Left lung (tissue), 10 donors: ENCODE measurements around the gene SPOCK1. TPM values are rescaled to one million over a fixed set of nuclear protein-coding genes. Genes with fewer than 3 reads are reported as not detected.

Experiments
- ATAC-seq: fragments of 200-7000 bp; cut with Tn5 transposase; one replicate; pipeline ENCODE4 v1.9.1; 2020; ENCODE audit warnings: moderate library complexity
- DNase-seq, 4 donors: peaks; one replicate each; pipeline ENCODE4 v3.0.0-alpha.2; 2013 to 2020
- H3K27ac ChIP-seq, 2 donors: fragments of 200-600 bp; sonication (generic) in 1 of 2; one replicate each; pipeline versions ENCODE4 v1.5.0 to v1.8.0; 2020 to 2021
- H3K27me3 ChIP-seq, 2 donors: fragments of 200-600 bp; sonication (generic) in 1 of 2; one replicate each; pipeline versions ENCODE4 v1.5.0 to v1.8.0; 2020 to 2021
- H3K36me3 ChIP-seq, 2 donors: fragments of 200-600 bp; sonication (generic) in 1 of 2; one replicate each; pipeline versions ENCODE4 v1.5.0 to v1.8.0; 2020 to 2021
- H3K4me1 ChIP-seq, 2 donors: fragments of 200-600 bp; one replicate each; pipeline ENCODE4 v1.8.0; 2021
- H3K4me3 ChIP-seq, 2 donors: fragments of 200-600 bp; sonication (generic) in 1 of 2; one replicate each; pipeline versions ENCODE4 v1.5.0 to v1.8.0; 2020 to 2021; ENCODE audit warnings: mild to moderate bottlenecking in 1 of 2
- H3K9me3 ChIP-seq, 2 donors: fragments of 200-600 bp; sonication (generic) in 1 of 2; one replicate each; pipeline versions ENCODE4 v1.5.0 to v1.8.0; 2020 to 2021
- CTCF ChIP-seq, 2 donors: fragments of 200-600 bp; sonication (generic) in 1 of 2; IDR thresholded peaks; one replicate each; pipeline versions ENCODE4 v1.5.0 to v1.8.0; 2021; ENCODE audit warnings: antibody characterized with exemption in 2 of 2
- intact Hi-C, 2 donors: fragments of 100-400 bp; cut with DNase I; formaldehyde crosslinking; loops; one replicate each; pipeline versions ENCODE4 v1.11.2 to v1.14.2; 2022
- polyA plus RNA-seq, 6 donors: library from polyadenylated mRNA; unstranded; fragments of 120-200 nt; gene quantifications; one replicate each; pipeline ENCODE4 v1.2.1, GENCODE V29; 2013; ENCODE audit not compliant: insufficient read length in 6 of 6
- total RNA-seq, 2 donors: library from RNA; stranded (reverse); fragmentation: NEBNext Ultra II Directional; extraction: Animal tissue kit (Norgen Biotek cat#: 25700); gene quantifications; one replicate each; pipeline ENCODE4 v1.2.1, GENCODE V29; 2021
- donor health status: DM: no; HTN: yes; CAD: no.
- donor health status: DM: no; HTN: no; CAD: no.

The SPOCK1 gene
- total and polyA plus RNA-seq, 8 donors: 0.43 to 7.6 (median 0.73) TPM

- Histone ChIP-seq H3K9me3 (no peaks in the 10 kb centered on the region), H3K36me3 (no peaks in the 10 kb centered on the region), H3K27me3 (peaks cover 2 to 8% of the 10 kb centered on the region in 2 donors), H3K27ac (no peak overlapping the region), H3K4me1 (no peaks in the 10 kb centered on the region), H3K4me3 (no peak overlapping the region)
- intact Hi-C loops: no loop called here
- DNase-seq: no peak
- no peak for TF ChIP-seq CTCF (IDR thresholded peaks at IDR 0.05)
- no peak for ATAC-seq
Measured at GRCh38 chr5:137365126-137365865, 133.8 kb downstream of the SPOCK1 start.

GRCh38 chr5:137361280-137361679 is 137.8 kb downstream of the SPOCK1 start:
- no peaks in the 10 kb centered on the region for H3K36me3 ChIP-seq
- H3K9me3 ChIP-seq: no peaks in the 10 kb centered on the region
- intact Hi-C loops: no loop called here
- H3K27me3 ChIP-seq: peaks cover 2 to 17% of the 10 kb centered on the region in 2 donors
- no peak overlapping the region for H3K27ac ChIP-seq
- no peak for ATAC-seq
- no peak for DNase-seq
- no peaks in the 10 kb centered on the region for H3K4me1 ChIP-seq
- no peak overlapping the region for H3K4me3 ChIP-seq
- TF ChIP-seq CTCF (IDR thresholded peaks at IDR 0.05): no peak

- H3K36me3 ChIP-seq: no peaks in the 10 kb centered on the region
- H3K4me3 ChIP-seq: no peak overlapping the region
- intact Hi-C loops: no loop called here
- H3K27me3 ChIP-seq: peaks cover 2 to 22% of the 10 kb centered on the region in 2 donors
- no peak for TF ChIP-seq CTCF (IDR thresholded peaks at IDR 0.05)
- no peaks in the 10 kb centered on the region for H3K9me3 ChIP-seq
- DNase-seq (no peak), ATAC-seq (no peak)
- no peak overlapping the region for H3K27ac ChIP-seq
- H3K4me1 ChIP-seq: no peaks in the 10 kb centered on the region
Measured at GRCh38 chr5:137360607-137361006, 138.5 kb downstream of the SPOCK1 start.

DNA sequence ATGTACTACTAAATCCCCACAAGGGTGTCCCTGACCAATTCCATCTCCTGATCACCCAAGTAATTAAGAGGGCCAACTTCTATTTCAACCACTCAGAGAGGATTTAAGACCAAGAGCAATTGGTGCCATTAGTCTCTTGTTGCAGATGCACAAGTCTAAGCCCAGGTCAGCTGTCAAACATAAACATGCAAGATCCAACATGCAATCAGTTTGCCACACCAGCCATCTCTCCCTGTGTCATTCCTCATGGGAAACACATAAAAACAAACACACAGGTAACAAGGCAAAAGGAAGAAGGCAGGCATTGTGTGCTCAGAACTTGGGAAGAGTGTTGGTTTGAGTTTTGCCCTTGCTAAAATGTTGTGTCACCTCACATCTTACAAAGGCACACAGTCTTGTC is 139.2 kb downstream of the SPOCK1 start:
- ATAC-seq (no peak), DNase-seq (no peak)
- H3K4me1 ChIP-seq: no peaks in the 10 kb centered on the region
- H3K36me3 ChIP-seq: no peaks in the 10 kb centered on the region
- H3K4me3 ChIP-seq: no peak overlapping the region
- no peaks in the 10 kb centered on the region for H3K9me3 ChIP-seq
- TF ChIP-seq CTCF (IDR thresholded peaks at IDR 0.05): no peak
- no peak overlapping the region for H3K27ac ChIP-seq
- intact Hi-C loops: no loop called here
- H3K27me3 ChIP-seq: peaks cover 2 to 28% of the 10 kb centered on the region in 2 donors

DNA sequence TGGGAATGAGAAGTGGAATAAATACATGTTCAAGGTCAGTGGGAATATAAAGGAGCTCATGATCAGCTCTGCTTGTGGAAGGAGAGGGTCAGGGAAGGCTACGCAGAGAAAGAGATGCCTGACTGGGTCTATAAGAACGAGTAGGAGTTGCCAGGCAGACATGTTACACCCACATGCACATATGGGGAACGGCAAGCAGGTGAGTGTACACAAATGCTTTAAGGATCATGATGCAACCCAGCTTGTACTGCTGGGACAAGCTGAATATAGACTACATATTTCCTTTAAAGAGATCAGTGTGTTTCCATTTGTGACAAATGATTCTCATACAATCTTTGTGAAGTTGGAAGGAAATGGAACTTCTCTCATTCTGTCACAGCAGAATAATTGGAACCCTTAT is 141.7 kb downstream of the SPOCK1 start:
- ATAC-seq (no peak), DNase-seq (no peak)
- Histone ChIP-seq H3K9me3 (no peaks in the 10 kb centered on the region), H3K4me1 (no peaks in the 10 kb centered on the region), H3K36me3 (no peaks in the 10 kb centered on the region), H3K27ac (no peak overlapping the region), H3K4me3 (no peak overlapping the region), H3K27me3 (peaks cover 2 to 46% of the 10 kb centered on the region in 2 donors)
- intact Hi-C loops: no loop called here
- no peak for TF ChIP-seq CTCF (IDR thresholded peaks at IDR 0.05)
